ENCODE results near the gene GNAT2. TPM values are rescaled to one million over a fixed set of nuclear protein-coding genes. Genes with fewer than 3 reads are reported as not detected.

GNAT2 gene
- total RNA-seq, 1 donor from 2014 or later: 0.57 TPM

DNA sequence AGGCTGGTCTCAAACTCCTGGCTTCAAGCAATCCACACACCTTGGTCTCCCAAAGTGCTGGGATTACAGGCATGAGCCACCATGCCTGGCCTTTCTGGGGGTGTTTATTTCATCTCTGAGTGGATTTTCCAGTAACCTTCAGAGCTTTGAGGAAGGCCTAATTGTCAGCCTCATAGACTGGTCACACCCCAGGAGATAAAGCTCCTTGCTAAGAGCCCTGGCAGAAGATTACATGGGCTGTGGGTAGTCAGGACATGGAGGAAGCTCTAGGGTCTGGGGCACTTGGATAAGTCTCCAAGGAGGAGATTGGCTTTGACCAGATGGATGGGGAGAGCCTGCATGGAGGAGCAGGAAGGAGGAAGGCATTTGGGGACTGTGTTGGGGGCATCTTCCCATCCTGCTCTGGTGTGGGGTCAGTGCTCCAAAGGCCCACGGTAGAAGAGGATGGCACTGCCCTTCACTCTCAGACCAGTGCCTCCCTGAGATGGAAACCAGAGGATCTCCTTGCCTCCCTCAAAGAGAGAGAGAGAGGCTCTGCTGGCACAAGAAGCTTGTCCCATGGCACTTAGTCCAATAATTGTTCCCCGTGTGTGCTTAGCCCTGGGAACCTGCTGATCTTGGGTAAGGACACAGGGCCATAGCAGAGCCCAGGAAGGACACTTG is 21.8 kb upstream of the GNAT2 start:
- H3K4me3 Mint-ChIP-seq (ENCODE audit: low read depth): no peak overlapping the region
- H3K36me3 Mint-ChIP-seq (ENCODE audit: insufficient read depth): peaks cover 2% of the 10 kb centered on the region
- H3K27me3 Mint-ChIP-seq: peaks cover 17% of the 10 kb centered on the region
- peaks cover 3% of the 10 kb centered on the region for H3K9me3 Mint-ChIP-seq (ENCODE audit: low read depth)
- DNase-seq (ENCODE audit: low spot score, unreplicated experiment): no peak
- peaks cover 15% of the 10 kb centered on the region for H3K4me1 Mint-ChIP-seq (ENCODE audit: low read depth)
- TF ChIP-seq, protein P1, sequence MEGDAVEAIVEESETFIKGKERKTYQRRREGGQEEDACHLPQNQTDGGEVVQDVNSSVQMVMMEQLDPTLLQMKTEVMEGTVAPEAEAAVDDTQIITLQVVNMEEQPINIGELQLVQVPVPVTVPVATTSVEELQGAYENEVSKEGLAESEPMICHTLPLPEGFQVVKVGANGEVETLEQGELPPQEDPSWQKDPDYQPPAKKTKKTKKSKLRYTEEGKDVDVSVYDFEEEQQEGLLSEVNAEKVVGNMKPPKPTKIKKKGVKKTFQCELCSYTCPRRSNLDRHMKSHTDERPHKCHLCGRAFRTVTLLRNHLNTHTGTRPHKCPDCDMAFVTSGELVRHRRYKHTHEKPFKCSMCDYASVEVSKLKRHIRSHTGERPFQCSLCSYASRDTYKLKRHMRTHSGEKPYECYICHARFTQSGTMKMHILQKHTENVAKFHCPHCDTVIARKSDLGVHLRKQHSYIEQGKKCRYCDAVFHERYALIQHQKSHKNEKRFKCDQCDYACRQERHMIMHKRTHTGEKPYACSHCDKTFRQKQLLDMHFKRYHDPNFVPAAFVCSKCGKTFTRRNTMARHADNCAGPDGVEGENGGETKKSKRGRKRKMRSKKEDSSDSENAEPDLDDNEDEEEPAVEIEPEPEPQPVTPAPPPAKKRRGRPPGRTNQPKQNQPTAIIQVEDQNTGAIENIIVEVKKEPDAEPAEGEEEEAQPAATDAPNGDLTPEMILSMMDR (IDR thresholded peaks at IDR 0.05; ENCODE audit: unreplicated experiment): no peak
- no peak overlapping the region for H3K27ac Mint-ChIP-seq

DNA sequence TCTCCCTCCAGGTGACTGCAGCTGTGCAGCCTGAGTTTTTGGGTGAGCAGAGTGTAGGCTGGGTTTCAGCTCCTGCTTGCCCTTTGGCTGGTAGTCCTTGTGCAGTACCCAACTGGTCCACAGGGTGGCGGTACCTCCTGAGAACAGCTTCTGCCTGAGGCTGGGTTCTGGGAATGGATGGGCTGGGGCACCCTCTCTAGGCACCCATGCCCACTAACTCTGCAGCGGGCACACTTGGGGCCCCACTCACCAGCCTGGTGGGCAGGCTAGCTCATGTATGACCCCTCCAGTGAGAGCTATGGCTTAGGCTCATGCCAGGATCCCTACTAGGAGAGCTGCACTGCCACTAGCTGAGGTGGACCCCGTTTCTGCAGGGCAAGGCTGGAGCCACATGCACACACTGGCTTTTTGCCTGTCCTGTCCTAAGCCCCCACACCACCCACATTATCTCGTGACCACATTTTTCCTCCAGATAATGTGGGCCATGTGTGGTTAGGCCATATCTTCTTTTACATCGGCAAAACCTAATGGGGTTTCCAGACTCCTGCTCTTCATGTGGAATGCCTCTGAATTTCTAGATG is 21.0 kb upstream of the GNAT2 start:
- Mint-ChIP-seq H3K4me3 (ENCODE audit: low read depth) (no peak overlapping the region), H3K9me3 (ENCODE audit: low read depth) (no peaks in the 10 kb centered on the region), H3K36me3 (ENCODE audit: insufficient read depth) (no peaks in the 10 kb centered on the region), H3K27ac (peak overlapping the region; percentile 41), H3K27me3 (peaks cover 17% of the 10 kb centered on the region), H3K4me1 (ENCODE audit: low read depth) (peaks cover 18% of the 10 kb centered on the region)
- TF ChIP-seq, protein P1 (IDR thresholded peaks at IDR 0.05; ENCODE audit: unreplicated experiment): peak; percentile 85
- peak; percentile 88 for DNase-seq (ENCODE audit: low spot score, unreplicated experiment)

DNA sequence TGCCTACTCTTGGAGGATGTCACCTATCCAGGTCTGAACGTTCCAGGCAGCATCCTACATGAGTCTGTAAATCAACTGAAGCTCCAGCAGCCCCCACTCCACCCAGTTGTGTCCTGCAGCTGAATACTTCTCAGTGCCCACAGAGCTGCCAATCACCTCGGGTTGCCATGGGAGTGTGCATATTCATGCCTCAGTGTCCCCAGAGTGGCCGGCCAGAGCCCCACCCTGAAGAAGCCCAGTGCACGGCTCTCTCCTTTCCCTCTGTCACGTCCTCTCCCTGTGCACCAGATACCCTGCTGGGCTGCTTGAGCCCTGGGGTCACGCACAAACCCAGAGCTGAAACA is 20.4 kb upstream of the GNAT2 start:
- Mint-ChIP-seq H3K27ac (peak overlapping the region; percentile 41), H3K4me1 (ENCODE audit: low read depth) (peaks cover 17% of the 10 kb centered on the region), H3K36me3 (ENCODE audit: insufficient read depth) (no peaks in the 10 kb centered on the region), H3K4me3 (ENCODE audit: low read depth) (no peak overlapping the region), H3K9me3 (ENCODE audit: low read depth) (no peaks in the 10 kb centered on the region), H3K27me3 (peaks cover 17% of the 10 kb centered on the region)
- TF ChIP-seq, protein P1 (IDR thresholded peaks at IDR 0.05; ENCODE audit: unreplicated experiment): no peak
- DNase-seq (ENCODE audit: low spot score, unreplicated experiment): no peak

DNA sequence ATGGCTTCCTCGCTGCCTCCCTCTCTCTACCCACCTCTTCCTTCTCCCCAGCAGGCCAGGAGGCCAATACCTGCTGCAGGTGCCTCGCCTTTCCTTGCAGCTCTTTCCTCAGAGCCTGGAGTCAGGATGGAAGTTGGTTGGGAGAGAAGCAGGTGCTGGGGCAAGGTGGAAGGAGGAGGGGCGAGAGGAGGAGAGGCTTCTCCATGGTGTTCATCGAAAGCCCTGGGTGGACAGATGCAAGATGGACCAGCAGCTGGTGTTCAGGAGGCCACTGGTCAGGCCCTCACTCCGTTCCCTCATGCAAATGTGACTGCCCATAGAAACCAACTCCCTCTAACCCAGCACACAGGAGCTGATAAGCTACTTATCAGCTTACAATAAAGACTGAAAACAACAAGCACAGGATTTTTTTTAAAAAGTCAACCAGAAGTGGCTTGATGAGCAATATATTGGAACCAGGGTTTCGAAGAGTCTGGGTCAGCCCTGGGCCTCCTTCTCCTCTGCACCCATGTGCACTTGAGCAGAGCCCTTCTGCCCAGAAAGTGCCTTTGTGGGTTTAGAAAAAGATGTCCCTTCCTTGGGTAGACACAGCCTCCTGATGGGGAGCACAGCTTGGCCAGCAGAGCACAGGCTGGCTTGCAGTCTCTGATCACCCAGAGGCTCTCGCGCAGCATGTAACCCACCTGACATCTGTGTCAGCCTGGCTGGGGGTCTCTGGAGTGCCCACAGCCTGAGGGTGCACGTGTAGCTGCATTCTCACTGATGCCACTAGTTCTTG is 19.8 kb upstream of the GNAT2 start:
- TF ChIP-seq, protein P1 (IDR thresholded peaks at IDR 0.05; ENCODE audit: unreplicated experiment): no peak
- H3K27ac Mint-ChIP-seq: no peak overlapping the region
- H3K36me3 Mint-ChIP-seq (ENCODE audit: insufficient read depth): no peaks in the 10 kb centered on the region
- DNase-seq (ENCODE audit: low spot score, unreplicated experiment): no peak
- no peaks in the 10 kb centered on the region for H3K9me3 Mint-ChIP-seq (ENCODE audit: low read depth)
- peaks cover 17% of the 10 kb centered on the region for H3K27me3 Mint-ChIP-seq
- no peak overlapping the region for H3K4me3 Mint-ChIP-seq (ENCODE audit: low read depth)
- peaks cover 13% of the 10 kb centered on the region for H3K4me1 Mint-ChIP-seq (ENCODE audit: low read depth)

DNA sequence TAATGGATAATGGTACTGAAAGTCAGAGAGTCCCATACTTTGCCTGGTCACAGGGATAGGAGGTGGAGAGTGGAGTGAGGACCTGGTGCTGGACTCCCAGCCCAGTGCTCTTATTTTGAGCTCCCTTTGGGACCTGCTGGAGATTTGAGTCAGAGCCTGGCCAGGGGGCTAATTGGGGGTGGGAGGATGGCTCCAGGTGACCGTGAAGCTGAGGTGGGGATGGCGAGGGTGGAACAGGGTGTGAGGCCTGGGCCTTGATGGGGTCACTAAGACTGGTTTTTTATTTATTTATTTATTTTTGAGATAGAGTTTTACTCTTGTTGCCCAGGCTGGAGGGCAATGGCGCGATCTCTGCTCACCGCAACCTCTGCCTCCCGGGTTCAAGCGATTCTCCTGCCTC is 18.0 kb upstream of the GNAT2 start:
- H3K27me3 Mint-ChIP-seq: peaks cover 9% of the 10 kb centered on the region
- no peak overlapping the region for H3K27ac Mint-ChIP-seq
- peaks cover 11% of the 10 kb centered on the region for H3K4me1 Mint-ChIP-seq (ENCODE audit: low read depth)
- TF ChIP-seq, protein P1 (IDR thresholded peaks at IDR 0.05; ENCODE audit: unreplicated experiment): no peak
- DNase-seq (ENCODE audit: low spot score, unreplicated experiment): no peak
- H3K9me3 Mint-ChIP-seq (ENCODE audit: low read depth): no peaks in the 10 kb centered on the region
- H3K4me3 Mint-ChIP-seq (ENCODE audit: low read depth): no peak overlapping the region
- H3K36me3 Mint-ChIP-seq (ENCODE audit: insufficient read depth): no peaks in the 10 kb centered on the region
